Liver (tissue), 9 donors: Measurements from ENCODE around the gene ANAPC10. TPM values are rescaled to one million over a fixed set of nuclear protein-coding genes. Genes with fewer than 3 reads are reported as not detected.
"Not testable (repeated sequence)": the region's sequence is repeated elsewhere in the genome, so short reads cannot be mapped to it uniquely, and the experiment has no call there.

Experiments
- DNase-seq: peaks from one replicate; pipeline ENCODE4 v3.0.0-alpha.2; 2017; ENCODE audit warnings: low spot score
- H3K27ac ChIP-seq, 2 donors: one replicate each; pipeline ENCODE4 v1.7.0; 2013; ENCODE audit warnings: inconsistent platforms in 2 of 2, low read length in 2 of 2, control low read depth in 1 of 2, low read depth in 1 of 2, mild to moderate bottlenecking in 1 of 2
- H3K27me3 ChIP-seq, 4 donors: one replicate each; pipeline versions ENCODE4 v1.6.1 to v1.7.0; 2013; ENCODE audit warnings: low read length in 3 of 4, inconsistent platforms in 1 of 4, mild to moderate bottlenecking in 1 of 4, moderate library complexity in 1 of 4; ENCODE audit not compliant: control insufficient read depth in 4 of 4, insufficient read depth in 4 of 4
- H3K36me3 ChIP-seq, 4 donors: one replicate each; pipeline versions ENCODE4 v1.6.1 to v1.7.0; 2013; ENCODE audit warnings: low read length in 3 of 4, mild to moderate bottlenecking in 3 of 4, low read depth in 1 of 4, moderate library complexity in 1 of 4; ENCODE audit not compliant: control insufficient read depth in 4 of 4, insufficient read depth in 3 of 4
- H3K4me1 ChIP-seq, 4 donors: one replicate each; pipeline versions ENCODE4 v1.6.1 to v1.7.0; 2013; ENCODE audit warnings: low read length in 3 of 4, mild to moderate bottlenecking in 3 of 4, moderate library complexity in 1 of 4; ENCODE audit not compliant: control insufficient read depth in 4 of 4, insufficient read depth in 4 of 4
- H3K4me3 ChIP-seq, 3 donors: one replicate each; pipeline versions ENCODE4 v1.6.1 to v1.7.0; 2013; ENCODE audit warnings: low read length in 3 of 3, control low read depth in 1 of 3, low read depth in 1 of 3, mild to moderate bottlenecking in 1 of 3
- H3K9ac ChIP-seq, 2 donors: one replicate each; pipeline ENCODE4 v1.7.0; 2013; ENCODE audit warnings: low read length in 2 of 2, mild to moderate bottlenecking in 2 of 2, moderate library complexity in 2 of 2, control low read depth in 1 of 2, low read depth in 1 of 2
- H3K9me3 ChIP-seq, 4 donors: one replicate each; pipeline versions ENCODE4 v1.6.1 to v1.7.0; 2013; ENCODE audit warnings: low read length in 3 of 4; ENCODE audit not compliant: control insufficient read depth in 4 of 4
- FOXA2 ChIP-seq: IDR thresholded peaks from 2 replicates; pipeline ENCODE4 v1.6.1; 2016; ENCODE audit warnings: antibody characterized with exemption
- GABPA ChIP-seq, 2 donors: IDR thresholded peaks in 1 of 2; conservative IDR thresholded peaks in 1 of 2; 2 replicates each; pipeline ENCODE4 v1.6.1; 2016; ENCODE audit warnings: antibody characterized with exemption in 2 of 2, mild to moderate bottlenecking in 1 of 2, moderate library complexity in 1 of 2
- HNF4A ChIP-seq, 2 donors: conservative IDR thresholded peaks; 2 replicates each; pipeline ENCODE4 v1.6.1; 2016; ENCODE audit warnings: antibody characterized with exemption in 2 of 2, mild to moderate bottlenecking in 2 of 2
- HNF4G ChIP-seq: IDR thresholded peaks from 2 replicates; pipeline ENCODE4 v1.6.1; 2016; ENCODE audit warnings: antibody characterized with exemption
- NR2F2 ChIP-seq: IDR thresholded peaks from 2 replicates; pipeline ENCODE4 v1.6.1; 2016; ENCODE audit warnings: antibody characterized with exemption
- RAD21 ChIP-seq, 2 donors: IDR thresholded peaks; 2 replicates each; pipeline ENCODE4 v1.6.1; 2016; ENCODE audit warnings: antibody characterized with exemption in 2 of 2, mild to moderate bottlenecking in 2 of 2
- RXRA ChIP-seq, 2 donors: IDR thresholded peaks; 2 replicates each; pipeline ENCODE4 v1.6.1; 2017 to 2018; ENCODE audit warnings: antibody characterized with exemption in 2 of 2, mild to moderate bottlenecking in 1 of 2
- SP1 ChIP-seq: IDR thresholded peaks from 2 replicates; pipeline ENCODE4 v1.6.1; 2018; ENCODE audit warnings: antibody characterized with exemption, mild to moderate bottlenecking
- TAF1 ChIP-seq: conservative IDR thresholded peaks from 2 replicates; pipeline ENCODE4 v1.6.1; 2016; ENCODE audit warnings: antibody characterized with exemption, mild to moderate bottlenecking
- WGBS: extraction: QIAGEN DNeasy Blood & Tissue Kit; methylation state at CpG from one replicate; pipeline ENCODE4 v1.1.7; 2013; 5-methylcytosine and 5-hydroxymethylcytosine counted together
- polyA plus RNA-seq, 2 donors: library from polyadenylated mRNA; stranded (reverse) in 1 of 2; unstranded in 1 of 2; fragments of 200-250 nt in 1 of 2; fragments of >200 nt in 1 of 2; fragmentation: Nextera tagmentation in 1 of 2; extraction: Ambion mirVana in 1 of 2; gene quantifications; one replicate each; pipeline versions ENCODE4 v1.2.1 to v1.2.3, GENCODE V29; 2013 to 2015
- total RNA-seq, 2 donors: library from RNA; depleted of rRNA; stranded (reverse); fragments of >200 nt; gene quantifications; one replicate each; pipeline ENCODE4 v1.2.3, GENCODE V29; 2014
- TF ChIP-seq, protein P1 (sequence below): fragments of 150-350 bp; IDR thresholded peaks from 2 replicates; pipeline ENCODE4 v1.5.1; 2017; ENCODE audit warnings: improper control_type of control experiment, low read depth, low read length; ENCODE audit not compliant: missing input control
- TF ChIP-seq, protein P2 (sequence below): IDR thresholded peaks from 2 replicates; pipeline ENCODE4 v1.6.1; 2016; ENCODE audit warnings: antibody characterized with exemption
- TF ChIP-seq, protein P3 (sequence below): IDR thresholded peaks from 2 replicates; pipeline ENCODE4 v1.6.1; 2016; ENCODE audit warnings: antibody characterized with exemption, mild to moderate bottlenecking
- donor health status: healthy.
- donor health status: healthy.
- donor health status: healthy.
- donor health status: healthy.
- donor health status: healthy.

ANAPC10 gene
- total and polyA plus RNA-seq, 4 donors = 6.2 to 16.1 (median 14.5) TPM

DNA sequence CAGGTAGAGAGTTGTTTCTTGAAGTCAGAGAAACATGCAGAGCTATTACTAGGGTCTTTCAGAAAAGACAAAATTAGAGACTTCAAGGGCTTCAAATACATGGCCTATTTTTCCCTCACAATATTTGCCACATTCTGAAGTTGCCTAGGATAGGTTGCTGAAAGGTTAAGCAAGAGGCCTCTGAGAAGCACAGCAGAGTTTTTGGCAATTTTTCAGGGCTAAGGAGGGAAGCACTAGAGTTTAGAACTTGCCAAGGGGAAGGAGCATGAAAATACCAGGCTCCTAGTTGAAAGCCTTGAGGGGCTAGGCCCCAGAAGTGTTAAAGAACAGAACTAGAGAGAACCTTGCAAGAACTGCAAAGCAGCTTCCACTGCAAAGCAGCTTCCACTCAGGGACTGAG is 86.4 kb downstream of the ANAPC10 start (continued):
- TF ChIP-seq FOXA2 (no peak), TAF1 (no peak)

DNA sequence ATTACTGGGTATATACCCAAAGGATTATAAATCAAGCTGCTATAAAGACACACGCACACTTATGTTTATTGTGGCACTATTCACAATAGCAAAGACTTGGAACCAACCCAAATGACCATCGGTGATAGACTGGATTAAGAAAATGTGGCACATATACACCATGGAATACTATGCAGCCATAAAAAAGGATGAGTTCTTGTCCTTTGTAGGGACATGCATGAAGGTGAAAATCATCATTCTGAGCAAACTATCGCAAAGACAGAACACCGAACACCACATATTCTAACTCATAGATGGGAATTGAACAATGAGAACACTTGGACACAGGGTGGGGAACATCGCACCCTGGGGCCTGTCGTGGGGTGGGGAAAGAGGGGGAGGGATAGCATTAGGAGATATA is 87.7 kb downstream of the ANAPC10 start:
- not testable (repeated sequence) for H3K9me3 ChIP-seq, H3K4me3 ChIP-seq, H3K4me1 ChIP-seq, DNase-seq, H3K36me3 ChIP-seq, H3K9ac ChIP-seq, H3K27me3 ChIP-seq, H3K27ac ChIP-seq
- 98% methylated on average over 6 of the region's 6 CpGs for WGBS

DNA sequence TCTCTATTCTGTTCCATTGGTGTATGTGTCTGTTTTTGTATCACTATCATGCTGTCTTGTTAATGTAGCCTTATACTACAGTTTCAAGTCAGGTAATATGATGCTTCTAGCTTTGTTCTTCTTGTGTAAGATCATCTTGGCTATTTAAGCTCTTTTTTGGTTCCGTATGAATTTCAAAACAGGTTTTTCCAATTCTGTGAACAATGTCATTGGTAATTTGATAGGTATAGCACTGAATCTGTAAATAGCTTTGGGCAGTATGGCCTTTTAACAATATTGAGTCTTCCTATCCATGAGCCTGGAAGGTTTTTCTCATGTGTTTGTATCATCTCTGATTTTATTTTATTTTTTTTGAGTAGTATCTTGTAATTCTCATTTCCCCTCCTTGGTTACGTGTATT is 94.3 kb downstream of the ANAPC10 start:
- Histone ChIP-seq H3K9ac (no peak overlapping the region), H3K36me3 (no peaks in the 10 kb centered on the region), H3K4me1 (no peaks in the 10 kb centered on the region), H3K27ac (no peak overlapping the region), H3K27me3 (no peaks in the 10 kb centered on the region), H3K4me3 (no peak overlapping the region), H3K9me3 (no peaks in the 10 kb centered on the region)
- TF ChIP-seq HNF4G (no peak), RXRA (IDR thresholded peaks at IDR 0.05) (no peak), HNF4A (conservative IDR thresholded peaks at IDR 0.05) (no peak), SP1 (no peak), RAD21 (IDR thresholded peaks at IDR 0.05) (no peak), GABPA (IDR thresholded peaks at IDR 0.05 in 1 of 2, conservative IDR thresholded peaks at IDR 0.05 in 1 of 2) (no peak), NR2F2 (no peak)
- TF ChIP-seq, protein P1, sequence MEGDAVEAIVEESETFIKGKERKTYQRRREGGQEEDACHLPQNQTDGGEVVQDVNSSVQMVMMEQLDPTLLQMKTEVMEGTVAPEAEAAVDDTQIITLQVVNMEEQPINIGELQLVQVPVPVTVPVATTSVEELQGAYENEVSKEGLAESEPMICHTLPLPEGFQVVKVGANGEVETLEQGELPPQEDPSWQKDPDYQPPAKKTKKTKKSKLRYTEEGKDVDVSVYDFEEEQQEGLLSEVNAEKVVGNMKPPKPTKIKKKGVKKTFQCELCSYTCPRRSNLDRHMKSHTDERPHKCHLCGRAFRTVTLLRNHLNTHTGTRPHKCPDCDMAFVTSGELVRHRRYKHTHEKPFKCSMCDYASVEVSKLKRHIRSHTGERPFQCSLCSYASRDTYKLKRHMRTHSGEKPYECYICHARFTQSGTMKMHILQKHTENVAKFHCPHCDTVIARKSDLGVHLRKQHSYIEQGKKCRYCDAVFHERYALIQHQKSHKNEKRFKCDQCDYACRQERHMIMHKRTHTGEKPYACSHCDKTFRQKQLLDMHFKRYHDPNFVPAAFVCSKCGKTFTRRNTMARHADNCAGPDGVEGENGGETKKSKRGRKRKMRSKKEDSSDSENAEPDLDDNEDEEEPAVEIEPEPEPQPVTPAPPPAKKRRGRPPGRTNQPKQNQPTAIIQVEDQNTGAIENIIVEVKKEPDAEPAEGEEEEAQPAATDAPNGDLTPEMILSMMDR = no peak
- TF ChIP-seq, protein P2, sequence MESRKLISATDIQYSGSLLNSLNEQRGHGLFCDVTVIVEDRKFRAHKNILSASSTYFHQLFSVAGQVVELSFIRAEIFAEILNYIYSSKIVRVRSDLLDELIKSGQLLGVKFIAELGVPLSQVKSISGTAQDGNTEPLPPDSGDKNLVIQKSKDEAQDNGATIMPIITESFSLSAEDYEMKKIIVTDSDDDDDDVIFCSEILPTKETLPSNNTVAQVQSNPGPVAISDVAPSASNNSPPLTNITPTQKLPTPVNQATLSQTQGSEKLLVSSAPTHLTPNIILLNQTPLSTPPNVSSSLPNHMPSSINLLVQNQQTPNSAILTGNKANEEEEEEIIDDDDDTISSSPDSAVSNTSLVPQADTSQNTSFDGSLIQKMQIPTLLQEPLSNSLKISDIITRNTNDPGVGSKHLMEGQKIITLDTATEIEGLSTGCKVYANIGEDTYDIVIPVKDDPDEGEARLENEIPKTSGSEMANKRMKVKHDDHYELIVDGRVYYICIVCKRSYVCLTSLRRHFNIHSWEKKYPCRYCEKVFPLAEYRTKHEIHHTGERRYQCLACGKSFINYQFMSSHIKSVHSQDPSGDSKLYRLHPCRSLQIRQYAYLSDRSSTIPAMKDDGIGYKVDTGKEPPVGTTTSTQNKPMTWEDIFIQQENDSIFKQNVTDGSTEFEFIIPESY = no peak
- TF ChIP-seq, protein P3, sequence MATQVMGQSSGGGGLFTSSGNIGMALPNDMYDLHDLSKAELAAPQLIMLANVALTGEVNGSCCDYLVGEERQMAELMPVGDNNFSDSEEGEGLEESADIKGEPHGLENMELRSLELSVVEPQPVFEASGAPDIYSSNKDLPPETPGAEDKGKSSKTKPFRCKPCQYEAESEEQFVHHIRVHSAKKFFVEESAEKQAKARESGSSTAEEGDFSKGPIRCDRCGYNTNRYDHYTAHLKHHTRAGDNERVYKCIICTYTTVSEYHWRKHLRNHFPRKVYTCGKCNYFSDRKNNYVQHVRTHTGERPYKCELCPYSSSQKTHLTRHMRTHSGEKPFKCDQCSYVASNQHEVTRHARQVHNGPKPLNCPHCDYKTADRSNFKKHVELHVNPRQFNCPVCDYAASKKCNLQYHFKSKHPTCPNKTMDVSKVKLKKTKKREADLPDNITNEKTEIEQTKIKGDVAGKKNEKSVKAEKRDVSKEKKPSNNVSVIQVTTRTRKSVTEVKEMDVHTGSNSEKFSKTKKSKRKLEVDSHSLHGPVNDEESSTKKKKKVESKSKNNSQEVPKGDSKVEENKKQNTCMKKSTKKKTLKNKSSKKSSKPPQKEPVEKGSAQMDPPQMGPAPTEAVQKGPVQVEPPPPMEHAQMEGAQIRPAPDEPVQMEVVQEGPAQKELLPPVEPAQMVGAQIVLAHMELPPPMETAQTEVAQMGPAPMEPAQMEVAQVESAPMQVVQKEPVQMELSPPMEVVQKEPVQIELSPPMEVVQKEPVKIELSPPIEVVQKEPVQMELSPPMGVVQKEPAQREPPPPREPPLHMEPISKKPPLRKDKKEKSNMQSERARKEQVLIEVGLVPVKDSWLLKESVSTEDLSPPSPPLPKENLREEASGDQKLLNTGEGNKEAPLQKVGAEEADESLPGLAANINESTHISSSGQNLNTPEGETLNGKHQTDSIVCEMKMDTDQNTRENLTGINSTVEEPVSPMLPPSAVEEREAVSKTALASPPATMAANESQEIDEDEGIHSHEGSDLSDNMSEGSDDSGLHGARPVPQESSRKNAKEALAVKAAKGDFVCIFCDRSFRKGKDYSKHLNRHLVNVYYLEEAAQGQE = no peak
- no peak for DNase-seq
- 98% methylated on average over 2 of the region's 2 CpGs for WGBS
